Measurements from ENCODE around the gene CELF3.
"Not testable (repeated sequence)": the region's sequence is repeated elsewhere in the genome, so short reads cannot be mapped to it uniquely, and the experiment has no call there.

Gene CELF3

GRCh38 chr1:151716771-151717631 lies at the start of gene CELF3:
CELF3 (minus strand) TSS chr1:151716803; CDS start chr1:151716020, 783 bp downstream.
- DNase-seq = no peak

GRCh38 chr1:151763990-151764389 lies 47.4 kb upstream of the CELF3 start:
- no peak for DNase-seq

GRCh38 chr1:151762941-151763921 lies 46.6 kb upstream of the CELF3 start, which contains the start of gene MRPL9:
MRPL9 (minus strand) TSS chr1:151763496; CDS start chr1:151763479, 17 bp downstream.
- DNase-seq = peak; percentile 63

GRCh38 chr1:151760597-151761385 lies 44.2 kb upstream of the CELF3 start:
- DNase-seq = no peak

- DNase-seq = no peak
These were observed 42.6 kb upstream of the CELF3 start for GRCh38 chr1:151759241-151759640.

GRCh38 chr1:151756291-151756690 lies 39.7 kb upstream of the CELF3 start:
- peak; percentile 7 for DNase-seq

GRCh38 chr1:151741516-151741915 lies 24.9 kb upstream of the CELF3 start:
- no peak for DNase-seq

GRCh38 chr1:151739590-151740355 lies 23.2 kb upstream of the CELF3 start:
- no peak for DNase-seq

- DNase-seq = no peak
These were observed 20.9 kb upstream of the CELF3 start for GRCh38 chr1:151737479-151737878.

- no peak for DNase-seq
These were observed 20.4 kb upstream of the CELF3 start for GRCh38 chr1:151737026-151737425.

- not testable (repeated sequence) for DNase-seq
These were observed 17.4 kb upstream of the CELF3 start for GRCh38 chr1:151733995-151734394.

- no peak for DNase-seq
These were observed 16.5 kb upstream of the CELF3 start for GRCh38 chr1:151733126-151733525.

GRCh38 chr1:151729966-151730291 lies 13.3 kb upstream of the CELF3 start:
- DNase-seq = no peak

GRCh38 chr1:151729157-151729965 lies 12.8 kb upstream of the CELF3 start:
- DNase-seq = no peak

- DNase-seq = no peak
These were observed 11.8 kb upstream of the CELF3 start for GRCh38 chr1:151728151-151729054.

- DNase-seq = no peak
These were observed 7.2 kb upstream of the CELF3 start for GRCh38 chr1:151723726-151724370.

GRCh38 chr1:151721788-151722510 lies 5.3 kb upstream of the CELF3 start:
- DNase-seq = no peak

- no peak for DNase-seq
These were observed 4.6 kb upstream of the CELF3 start, which contains the start of gene RIIAD1 for GRCh38 chr1:151720974-151721787. RIIAD1 (plus strand) TSS chr1:151721522; CDS start chr1:151721537, 15 bp downstream.
